NCI-H446 treated with DMSO at 0.1 percent for 48 hours (cell line): ENCODE data around the gene GUCY2F.

Experiments
- DNase-seq: peaks from one replicate; lab custom pipeline; 2025; lab: John Stamatoyannopoulos, UW

The GUCY2F gene

GRCh38 chrX:109393859-109394258 lies 88.0 kb downstream of the GUCY2F start:
- DNase-seq: no peak

- DNase-seq: no peak
Measured at GRCh38 chrX:109392895-109393294, 89.0 kb downstream of the GUCY2F start.

GRCh38 chrX:109390556-109390955 lies 91.3 kb downstream of the GUCY2F start:
- no peak for DNase-seq

- no peak for DNase-seq
Measured at GRCh38 chrX:109389917-109390316, 92.0 kb downstream of the GUCY2F start.

- DNase-seq: no peak
Measured at GRCh38 chrX:109384699-109385098, 97.2 kb downstream of the GUCY2F start.

- no peak for DNase-seq
Measured at GRCh38 chrX:109382332-109382731, 99.6 kb downstream of the GUCY2F start.

GRCh38 chrX:109378281-109378680 lies 103.6 kb downstream of the GUCY2F start:
- no peak for DNase-seq

- no peak for DNase-seq
Measured at GRCh38 chrX:109374262-109374960, 107.5 kb downstream of the GUCY2F start.

GRCh38 chrX:109373468-109373867 lies 108.4 kb downstream of the GUCY2F start:
- DNase-seq: no peak

GRCh38 chrX:109372716-109373115 lies 109.2 kb downstream of the GUCY2F start:
- DNase-seq: no peak

GRCh38 chrX:109372291-109372690 lies 109.6 kb downstream of the GUCY2F start:
- DNase-seq: no peak

- no peak for DNase-seq
Measured at GRCh38 chrX:109362101-109362500, 119.8 kb downstream of the GUCY2F start.

GRCh38 chrX:109360301-109360700 lies 121.6 kb downstream of the GUCY2F start:
- DNase-seq: no peak

GRCh38 chrX:109357706-109358105 lies 124.2 kb downstream of the GUCY2F start:
- DNase-seq: no peak

GRCh38 chrX:109356684-109357083 lies 125.2 kb downstream of the GUCY2F start:
- no peak for DNase-seq

GRCh38 chrX:109352066-109352588 lies 129.8 kb downstream of the GUCY2F start:
- no peak for DNase-seq

- no peak for DNase-seq
Measured at GRCh38 chrX:109351557-109351956, 130.3 kb downstream of the GUCY2F start.

- DNase-seq: no peak
Measured at GRCh38 chrX:109350551-109350950, 131.3 kb downstream of the GUCY2F start.

- DNase-seq: no peak
Measured at GRCh38 chrX:109350051-109350450, 131.8 kb downstream of the GUCY2F start.

GRCh38 chrX:109347632-109348031 lies 134.3 kb downstream of the GUCY2F start:
- DNase-seq: no peak

- DNase-seq: no peak
Measured at GRCh38 chrX:109346491-109346890, 135.4 kb downstream of the GUCY2F start.

- DNase-seq: no peak
Measured at GRCh38 chrX:109345856-109346255, 136.0 kb downstream of the GUCY2F start.

GRCh38 chrX:109344678-109345077 lies 137.2 kb downstream of the GUCY2F start:
- no peak for DNase-seq

- no peak for DNase-seq
Measured at GRCh38 chrX:109344101-109344500, 137.8 kb downstream of the GUCY2F start.
